Spleen (tissue), 7 donors: ENCODE measurements around the gene CD300E.

Experiments
- POLR2AphosphoS5 ChIP-seq, 3 donors: sonication (generic); formaldehyde crosslinking; IDR thresholded peaks; one replicate each; pipeline ENCODE4 v1.5.1; 2017; ENCODE audit warnings: antibody characterized with exemption in 3 of 3
- TF ChIP-seq, protein P1 (sequence below), 11 experiments: fragments of 200-600 bp in 7 of 11; fragments of 450-650 bp in 4 of 11; sonication (generic) in 4 of 11; IDR thresholded peaks in 8 of 11; conservative IDR thresholded peaks in 3 of 11; 1 replicate in 7 of 11; 2 replicates in 4 of 11; pipeline versions ENCODE4 v1.4.0 to v1.8.0; 2016 to 2021; ENCODE audit warnings: antibody characterized with exemption in 11 of 11, inconsistent platforms in 4 of 11, mild to moderate bottlenecking in 1 of 11
- donor health status: DM: no; HTN: no; CAD: no; lungs with moderate emphysema.
- donor health status: DM: no; HTN: no; CAD: no.
- donor health status: DM: no; HTN: no; CAD: no.

DNA sequence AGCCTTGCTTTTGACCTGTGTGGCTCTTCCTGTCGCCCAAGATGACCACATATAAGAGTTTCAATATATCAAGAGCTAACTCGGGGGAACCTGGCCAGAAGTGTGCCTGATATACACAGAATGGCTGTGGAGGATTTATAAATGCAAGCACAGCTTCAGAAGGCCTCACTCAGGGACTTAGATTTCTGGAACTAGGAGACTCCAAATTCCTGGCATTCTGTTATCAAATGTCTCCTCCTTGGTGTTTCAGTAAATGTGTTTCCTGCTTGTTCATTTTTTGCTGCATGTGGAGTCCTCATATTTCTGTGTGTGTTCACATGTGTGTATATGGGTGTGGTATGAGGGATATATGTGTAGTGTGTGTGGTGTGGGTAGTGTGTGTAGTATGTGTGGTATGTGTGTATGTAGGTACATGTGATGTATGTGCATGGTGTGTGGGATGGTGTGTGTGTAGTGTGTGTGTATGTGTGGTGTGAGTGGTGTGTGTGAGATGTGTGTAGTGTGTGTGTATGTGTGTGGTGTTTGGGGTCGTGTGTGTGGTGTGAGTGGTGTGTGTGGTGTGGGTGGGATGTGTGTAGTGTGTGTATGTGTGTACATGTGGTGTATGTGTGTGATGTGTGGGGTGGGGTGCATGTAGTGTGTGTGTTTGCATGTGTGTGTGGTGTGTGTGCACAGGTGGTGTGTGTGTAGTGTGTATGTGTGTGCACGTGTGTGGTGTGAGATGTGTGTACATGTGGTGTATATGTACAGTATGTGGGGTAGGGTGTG lies 55.2 kb downstream of the CD300E start:
- TF ChIP-seq, protein P1, sequence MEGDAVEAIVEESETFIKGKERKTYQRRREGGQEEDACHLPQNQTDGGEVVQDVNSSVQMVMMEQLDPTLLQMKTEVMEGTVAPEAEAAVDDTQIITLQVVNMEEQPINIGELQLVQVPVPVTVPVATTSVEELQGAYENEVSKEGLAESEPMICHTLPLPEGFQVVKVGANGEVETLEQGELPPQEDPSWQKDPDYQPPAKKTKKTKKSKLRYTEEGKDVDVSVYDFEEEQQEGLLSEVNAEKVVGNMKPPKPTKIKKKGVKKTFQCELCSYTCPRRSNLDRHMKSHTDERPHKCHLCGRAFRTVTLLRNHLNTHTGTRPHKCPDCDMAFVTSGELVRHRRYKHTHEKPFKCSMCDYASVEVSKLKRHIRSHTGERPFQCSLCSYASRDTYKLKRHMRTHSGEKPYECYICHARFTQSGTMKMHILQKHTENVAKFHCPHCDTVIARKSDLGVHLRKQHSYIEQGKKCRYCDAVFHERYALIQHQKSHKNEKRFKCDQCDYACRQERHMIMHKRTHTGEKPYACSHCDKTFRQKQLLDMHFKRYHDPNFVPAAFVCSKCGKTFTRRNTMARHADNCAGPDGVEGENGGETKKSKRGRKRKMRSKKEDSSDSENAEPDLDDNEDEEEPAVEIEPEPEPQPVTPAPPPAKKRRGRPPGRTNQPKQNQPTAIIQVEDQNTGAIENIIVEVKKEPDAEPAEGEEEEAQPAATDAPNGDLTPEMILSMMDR (IDR thresholded peaks at IDR 0.05 in 8 of 11, conservative IDR thresholded peaks at IDR 0.05 in 3 of 11), result no peak
- no peak for TF ChIP-seq POLR2AphosphoS5 (IDR thresholded peaks at IDR 0.05)
